ENCODE results near the gene CSRP2. TPM values are rescaled to one million over a fixed set of nuclear protein-coding genes. Genes with fewer than 3 reads are reported as not detected.
A peak's percentile ranks its signal among the peaks of the same experiment; 100 is the strongest.

CSRP2 gene
- total RNA-seq, 1 donor from 2014 or later: 53.7 TPM

GRCh38 chr12:76883151-76883550 is 4.3 kb upstream of the CSRP2 start:
- H3K9me3 Mint-ChIP-seq (ENCODE audit: unreplicated experiment): peaks cover 7% of the 10 kb centered on the region
- TF ChIP-seq, protein P1, sequence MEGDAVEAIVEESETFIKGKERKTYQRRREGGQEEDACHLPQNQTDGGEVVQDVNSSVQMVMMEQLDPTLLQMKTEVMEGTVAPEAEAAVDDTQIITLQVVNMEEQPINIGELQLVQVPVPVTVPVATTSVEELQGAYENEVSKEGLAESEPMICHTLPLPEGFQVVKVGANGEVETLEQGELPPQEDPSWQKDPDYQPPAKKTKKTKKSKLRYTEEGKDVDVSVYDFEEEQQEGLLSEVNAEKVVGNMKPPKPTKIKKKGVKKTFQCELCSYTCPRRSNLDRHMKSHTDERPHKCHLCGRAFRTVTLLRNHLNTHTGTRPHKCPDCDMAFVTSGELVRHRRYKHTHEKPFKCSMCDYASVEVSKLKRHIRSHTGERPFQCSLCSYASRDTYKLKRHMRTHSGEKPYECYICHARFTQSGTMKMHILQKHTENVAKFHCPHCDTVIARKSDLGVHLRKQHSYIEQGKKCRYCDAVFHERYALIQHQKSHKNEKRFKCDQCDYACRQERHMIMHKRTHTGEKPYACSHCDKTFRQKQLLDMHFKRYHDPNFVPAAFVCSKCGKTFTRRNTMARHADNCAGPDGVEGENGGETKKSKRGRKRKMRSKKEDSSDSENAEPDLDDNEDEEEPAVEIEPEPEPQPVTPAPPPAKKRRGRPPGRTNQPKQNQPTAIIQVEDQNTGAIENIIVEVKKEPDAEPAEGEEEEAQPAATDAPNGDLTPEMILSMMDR (IDR thresholded peaks at IDR 0.05): no peak
- H3K36me3 Mint-ChIP-seq (ENCODE audit: unreplicated experiment): no peaks in the 10 kb centered on the region
- no peaks in the 10 kb centered on the region for H3K27me3 Mint-ChIP-seq (ENCODE audit: unreplicated experiment)
- peaks cover 40% of the 10 kb centered on the region for H3K4me1 Mint-ChIP-seq (ENCODE audit: unreplicated experiment)
- no peak overlapping the region for H3K4me3 Mint-ChIP-seq (ENCODE audit: unreplicated experiment)
- DNase-seq (ENCODE audit: extremely low spot score, unreplicated experiment): no peak
- no peak overlapping the region for H3K27ac Mint-ChIP-seq (ENCODE audit: unreplicated experiment)

- Mint-ChIP-seq H3K4me1 (ENCODE audit: unreplicated experiment) (peaks cover 43% of the 10 kb centered on the region), H3K27me3 (ENCODE audit: unreplicated experiment) (no peaks in the 10 kb centered on the region), H3K4me3 (ENCODE audit: unreplicated experiment) (no peak overlapping the region), H3K9me3 (ENCODE audit: unreplicated experiment) (peaks cover 7% of the 10 kb centered on the region), H3K36me3 (ENCODE audit: unreplicated experiment) (no peaks in the 10 kb centered on the region), H3K27ac (ENCODE audit: unreplicated experiment) (peak overlapping the region; percentile 39)
- TF ChIP-seq, protein P1 (IDR thresholded peaks at IDR 0.05): no peak
- no peak for DNase-seq (ENCODE audit: extremely low spot score, unreplicated experiment)
Observed at GRCh38 chr12:76882367-76882766, 3.5 kb upstream of the CSRP2 start.

DNA sequence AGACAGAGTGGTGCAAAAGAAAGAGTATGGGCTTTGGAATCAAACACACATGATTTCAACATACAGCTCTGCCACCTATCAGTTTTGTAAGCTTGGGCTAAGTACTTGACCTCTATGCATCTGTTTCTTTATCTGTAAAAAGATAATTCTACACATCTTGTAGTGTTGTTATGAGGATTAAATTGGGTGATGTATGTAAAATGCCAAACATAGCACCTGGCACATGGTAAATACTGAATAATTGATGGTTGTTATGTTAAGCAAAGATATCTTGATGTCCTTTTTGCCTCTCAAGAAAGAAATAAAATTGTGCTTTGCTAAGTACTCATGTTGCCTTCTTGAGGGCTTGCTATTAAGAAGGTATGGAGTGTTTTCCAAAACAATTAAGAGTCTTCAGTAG is 2.3 kb upstream of the CSRP2 start:
- H3K4me1 Mint-ChIP-seq (ENCODE audit: unreplicated experiment): peaks cover 49% of the 10 kb centered on the region
- TF ChIP-seq, protein P1 (IDR thresholded peaks at IDR 0.05): no peak
- no peak for DNase-seq (ENCODE audit: extremely low spot score, unreplicated experiment)
- peaks cover 7% of the 10 kb centered on the region for H3K9me3 Mint-ChIP-seq (ENCODE audit: unreplicated experiment)
- no peaks in the 10 kb centered on the region for H3K36me3 Mint-ChIP-seq (ENCODE audit: unreplicated experiment)
- no peaks in the 10 kb centered on the region for H3K27me3 Mint-ChIP-seq (ENCODE audit: unreplicated experiment)
- H3K27ac Mint-ChIP-seq (ENCODE audit: unreplicated experiment): peak overlapping the region; percentile 14
- H3K4me3 Mint-ChIP-seq (ENCODE audit: unreplicated experiment): no peak overlapping the region

- Mint-ChIP-seq H3K4me3 (ENCODE audit: unreplicated experiment) (no peak overlapping the region), H3K9me3 (ENCODE audit: unreplicated experiment) (peaks cover 7% of the 10 kb centered on the region), H3K36me3 (ENCODE audit: unreplicated experiment) (no peaks in the 10 kb centered on the region), H3K27ac (ENCODE audit: unreplicated experiment) (peak overlapping the region; percentile 94), H3K4me1 (ENCODE audit: unreplicated experiment) (peaks cover 49% of the 10 kb centered on the region), H3K27me3 (ENCODE audit: unreplicated experiment) (no peaks in the 10 kb centered on the region)
- DNase-seq (ENCODE audit: extremely low spot score, unreplicated experiment): no peak
- TF ChIP-seq, protein P1 (IDR thresholded peaks at IDR 0.05): no peak
Observed at GRCh38 chr12:76880519-76881023, 1.8 kb upstream of the CSRP2 start.

- peaks cover 7% of the 10 kb centered on the region for H3K9me3 Mint-ChIP-seq (ENCODE audit: unreplicated experiment)
- DNase-seq (ENCODE audit: extremely low spot score, unreplicated experiment): no peak
- peak overlapping the region; percentile 94 for H3K27ac Mint-ChIP-seq (ENCODE audit: unreplicated experiment)
- H3K4me1 Mint-ChIP-seq (ENCODE audit: unreplicated experiment): peaks cover 53% of the 10 kb centered on the region
- H3K36me3 Mint-ChIP-seq (ENCODE audit: unreplicated experiment): no peaks in the 10 kb centered on the region
- TF ChIP-seq, protein P1 (IDR thresholded peaks at IDR 0.05): no peak
- no peaks in the 10 kb centered on the region for H3K27me3 Mint-ChIP-seq (ENCODE audit: unreplicated experiment)
- H3K4me3 Mint-ChIP-seq (ENCODE audit: unreplicated experiment): peak overlapping the region; percentile 78
Observed at GRCh38 chr12:76879710-76880518, 1.1 kb upstream of the CSRP2 start.
